ENCODE data around the gene SH2D3C. TPM values are rescaled to one million over a fixed set of nuclear protein-coding genes. Genes with fewer than 3 reads are reported as not detected.

SH2D3C gene
- total RNA-seq, 4 donors from 2014 or later, result 6.8 to 23.0 (median 8.4) TPM

- TF ChIP-seq CTCF (IDR thresholded peaks at IDR 0.05; ENCODE audit: low read depth), result no peak
Measured at GRCh38 chr9:127706836-127707241, 71.6 kb downstream of the SH2D3C start, which contains the start of gene CFAP157. TSS of gene CFAP157 (plus strand) at chr9:127706988. CDS start at chr9:127707032, 44 bp downstream.

- no peak for TF ChIP-seq CTCF (IDR thresholded peaks at IDR 0.05; ENCODE audit: low read depth)
Measured at GRCh38 chr9:127705577-127706379, 72.7 kb downstream of the SH2D3C start.

GRCh38 chr9:127703289-127703946 lies 75.0 kb downstream of the SH2D3C start:
- no peak for TF ChIP-seq CTCF (IDR thresholded peaks at IDR 0.05; ENCODE audit: low read depth)

- TF ChIP-seq CTCF (IDR thresholded peaks at IDR 0.05; ENCODE audit: low read depth), result no peak
Measured at GRCh38 chr9:127700594-127701255, 77.7 kb downstream of the SH2D3C start.

GRCh38 chr9:127700140-127700539 lies 78.3 kb downstream of the SH2D3C start:
- no peak for TF ChIP-seq CTCF (IDR thresholded peaks at IDR 0.05; ENCODE audit: low read depth)

- TF ChIP-seq CTCF (IDR thresholded peaks at IDR 0.05; ENCODE audit: low read depth), result no peak
Measured at GRCh38 chr9:127698985-127699670, 79.3 kb downstream of the SH2D3C start.
